ENCODE measurements around the gene LRRC8D. TPM values are rescaled to one million over a fixed set of nuclear protein-coding genes. Genes with fewer than 3 reads are reported as not detected.

Gene LRRC8D
- total RNA-seq, 2 donors from 2014 or later = 8.5 to 49.6 TPM

DNA sequence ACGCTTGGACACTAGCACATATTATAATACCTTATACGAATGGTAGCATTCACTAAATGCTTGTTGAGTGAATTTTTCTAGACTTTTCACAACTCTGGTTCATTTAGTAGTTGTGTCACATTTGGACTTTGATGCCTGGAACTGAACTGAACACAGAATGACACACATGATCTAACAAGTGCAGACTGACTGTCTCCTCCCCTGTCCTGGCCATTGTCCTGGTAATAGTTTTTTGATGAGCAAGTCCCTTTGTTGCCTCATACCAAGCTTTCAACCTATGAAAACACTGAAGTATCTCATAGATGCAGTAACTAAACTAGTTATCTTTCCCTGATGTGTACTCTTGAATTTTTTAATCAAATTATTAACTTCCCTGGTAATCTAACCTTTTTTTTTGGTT lies 66.4 kb downstream of the LRRC8D start:
- H3K27me3 ChIP-seq (replicated peaks; ENCODE audit: insufficient read depth) = no peaks in the 10 kb centered on the region
- no peak for DNase-seq (ENCODE audit: low spot score)
- intact Hi-C loops (cut with DNase I) = no loop called here
- H3K4me1 ChIP-seq (replicated peaks) = no peaks in the 10 kb centered on the region
- H3K9me3 ChIP-seq = no peaks in the 10 kb centered on the region
- H3K4me3 ChIP-seq = no peak overlapping the region
- TF ChIP-seq, protein P1, sequence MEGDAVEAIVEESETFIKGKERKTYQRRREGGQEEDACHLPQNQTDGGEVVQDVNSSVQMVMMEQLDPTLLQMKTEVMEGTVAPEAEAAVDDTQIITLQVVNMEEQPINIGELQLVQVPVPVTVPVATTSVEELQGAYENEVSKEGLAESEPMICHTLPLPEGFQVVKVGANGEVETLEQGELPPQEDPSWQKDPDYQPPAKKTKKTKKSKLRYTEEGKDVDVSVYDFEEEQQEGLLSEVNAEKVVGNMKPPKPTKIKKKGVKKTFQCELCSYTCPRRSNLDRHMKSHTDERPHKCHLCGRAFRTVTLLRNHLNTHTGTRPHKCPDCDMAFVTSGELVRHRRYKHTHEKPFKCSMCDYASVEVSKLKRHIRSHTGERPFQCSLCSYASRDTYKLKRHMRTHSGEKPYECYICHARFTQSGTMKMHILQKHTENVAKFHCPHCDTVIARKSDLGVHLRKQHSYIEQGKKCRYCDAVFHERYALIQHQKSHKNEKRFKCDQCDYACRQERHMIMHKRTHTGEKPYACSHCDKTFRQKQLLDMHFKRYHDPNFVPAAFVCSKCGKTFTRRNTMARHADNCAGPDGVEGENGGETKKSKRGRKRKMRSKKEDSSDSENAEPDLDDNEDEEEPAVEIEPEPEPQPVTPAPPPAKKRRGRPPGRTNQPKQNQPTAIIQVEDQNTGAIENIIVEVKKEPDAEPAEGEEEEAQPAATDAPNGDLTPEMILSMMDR (IDR thresholded peaks at IDR 0.05) = no peak
- TF ChIP-seq POLR2AphosphoS5 (IDR thresholded peaks at IDR 0.05) (no peak), POLR2A (IDR thresholded peaks at IDR 0.05) (no peak)
- no peak overlapping the region for H3K27ac ChIP-seq
- H3K36me3 ChIP-seq = no peaks in the 10 kb centered on the region
- 91% methylated on average over 2 of the region's 2 CpGs for WGBS

DNA sequence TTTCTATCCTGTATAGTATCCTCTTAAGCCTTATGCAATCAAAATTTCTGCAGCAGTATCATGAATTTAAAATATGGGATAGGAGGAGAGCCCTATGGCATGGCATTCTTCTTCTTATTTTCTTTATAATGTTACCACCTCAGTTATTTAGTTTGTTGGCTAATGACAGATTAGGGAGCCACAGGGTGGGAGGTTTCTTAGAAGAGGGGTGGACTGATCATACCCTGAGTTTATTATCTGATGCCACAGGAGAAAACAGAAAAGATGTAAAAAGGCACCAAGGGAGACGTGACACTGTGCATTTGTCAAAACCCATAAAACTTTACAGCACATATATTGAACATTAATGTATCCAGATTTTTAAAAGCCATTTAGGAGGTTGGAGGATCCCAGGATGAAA lies 66.9 kb downstream of the LRRC8D start:
- no peak overlapping the region for H3K4me3 ChIP-seq
- intact Hi-C loops (cut with DNase I) = no loop called here
- no peak for DNase-seq (ENCODE audit: low spot score)
- WGBS = 81% methylated on average over 1 of the region's 1 CpG
- H3K27ac ChIP-seq = no peak overlapping the region
- TF ChIP-seq POLR2AphosphoS5 (IDR thresholded peaks at IDR 0.05) (no peak), POLR2A (IDR thresholded peaks at IDR 0.05) (no peak)
- TF ChIP-seq, protein P1 (IDR thresholded peaks at IDR 0.05) = no peak
- no peaks in the 10 kb centered on the region for H3K4me1 ChIP-seq (replicated peaks)
- no peaks in the 10 kb centered on the region for H3K27me3 ChIP-seq (replicated peaks; ENCODE audit: insufficient read depth)
- no peaks in the 10 kb centered on the region for H3K36me3 ChIP-seq
- no peaks in the 10 kb centered on the region for H3K9me3 ChIP-seq

DNA sequence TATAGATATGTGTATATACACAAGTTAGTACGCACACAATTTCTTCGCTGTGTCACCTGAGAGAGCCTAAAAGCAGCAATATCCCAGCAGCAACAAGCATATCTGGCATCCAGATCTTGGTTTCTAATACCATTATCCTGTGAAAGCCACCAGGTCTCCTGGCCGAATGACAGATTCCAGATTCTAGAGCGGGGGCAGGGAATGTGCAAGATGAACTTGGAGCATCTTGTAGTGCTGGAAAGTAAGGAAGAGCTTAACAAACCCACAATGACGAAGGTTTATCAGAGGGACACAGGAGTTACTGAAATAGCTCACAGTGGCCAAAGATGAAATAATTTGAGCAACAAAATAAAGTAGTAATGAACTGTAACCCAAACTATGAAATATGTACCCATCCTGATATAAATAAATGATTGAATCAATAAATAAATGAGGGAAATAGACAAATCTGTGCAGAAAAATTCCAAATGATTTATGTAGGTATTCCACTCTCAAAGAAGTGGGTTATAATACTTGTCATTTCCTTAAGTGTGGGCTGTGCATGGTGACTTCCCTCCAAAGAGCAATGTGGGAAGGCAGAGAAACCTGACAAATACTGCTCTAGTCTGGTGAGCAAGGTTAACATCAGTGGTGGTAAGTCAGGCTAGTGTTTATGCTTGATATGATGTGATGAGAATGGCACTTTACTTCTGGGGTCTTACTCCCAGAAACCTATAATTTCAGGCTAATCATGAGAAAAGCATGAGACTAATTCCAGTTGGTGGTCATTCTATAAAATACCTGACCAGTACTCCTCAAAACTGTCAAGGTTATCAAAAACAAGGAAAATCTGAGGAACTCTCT lies 67.9 kb downstream of the LRRC8D start:
- Histone ChIP-seq H3K36me3 (no peaks in the 10 kb centered on the region), H3K27ac (no peak overlapping the region), H3K27me3 (replicated peaks; ENCODE audit: insufficient read depth) (no peaks in the 10 kb centered on the region), H3K9me3 (no peaks in the 10 kb centered on the region), H3K4me1 (replicated peaks) (no peaks in the 10 kb centered on the region), H3K4me3 (no peak overlapping the region)
- WGBS = 91% methylated on average over 5 of the region's 5 CpGs
- TF ChIP-seq POLR2AphosphoS5 (IDR thresholded peaks at IDR 0.05) (no peak), POLR2A (IDR thresholded peaks at IDR 0.05) (no peak)
- TF ChIP-seq, protein P1 (IDR thresholded peaks at IDR 0.05) = no peak
- no peak for DNase-seq (ENCODE audit: low spot score)
- intact Hi-C loops (cut with DNase I) = no loop called here

DNA sequence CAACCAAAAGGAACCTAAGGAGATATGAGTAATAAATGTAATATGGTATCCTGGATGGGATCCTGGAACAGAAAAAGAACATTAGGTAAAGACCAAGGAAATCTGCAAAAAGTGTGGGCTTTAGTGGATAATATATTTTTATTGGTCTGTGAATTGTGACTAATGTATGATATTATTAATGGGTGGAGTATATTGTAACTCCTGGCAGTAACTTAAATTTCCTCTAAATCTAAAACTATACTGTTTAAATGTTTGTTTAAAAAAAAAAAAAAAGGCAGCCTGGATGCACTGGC lies 68.4 kb downstream of the LRRC8D start:
- no peak for DNase-seq (ENCODE audit: low spot score)
- Histone ChIP-seq H3K36me3 (no peaks in the 10 kb centered on the region), H3K4me1 (replicated peaks) (no peaks in the 10 kb centered on the region), H3K4me3 (no peak overlapping the region), H3K27me3 (replicated peaks; ENCODE audit: insufficient read depth) (no peaks in the 10 kb centered on the region), H3K27ac (no peak overlapping the region), H3K9me3 (no peaks in the 10 kb centered on the region)
- TF ChIP-seq POLR2A (IDR thresholded peaks at IDR 0.05) (no peak), POLR2AphosphoS5 (IDR thresholded peaks at IDR 0.05) (no peak)
- intact Hi-C loops (cut with DNase I) = no loop called here

DNA sequence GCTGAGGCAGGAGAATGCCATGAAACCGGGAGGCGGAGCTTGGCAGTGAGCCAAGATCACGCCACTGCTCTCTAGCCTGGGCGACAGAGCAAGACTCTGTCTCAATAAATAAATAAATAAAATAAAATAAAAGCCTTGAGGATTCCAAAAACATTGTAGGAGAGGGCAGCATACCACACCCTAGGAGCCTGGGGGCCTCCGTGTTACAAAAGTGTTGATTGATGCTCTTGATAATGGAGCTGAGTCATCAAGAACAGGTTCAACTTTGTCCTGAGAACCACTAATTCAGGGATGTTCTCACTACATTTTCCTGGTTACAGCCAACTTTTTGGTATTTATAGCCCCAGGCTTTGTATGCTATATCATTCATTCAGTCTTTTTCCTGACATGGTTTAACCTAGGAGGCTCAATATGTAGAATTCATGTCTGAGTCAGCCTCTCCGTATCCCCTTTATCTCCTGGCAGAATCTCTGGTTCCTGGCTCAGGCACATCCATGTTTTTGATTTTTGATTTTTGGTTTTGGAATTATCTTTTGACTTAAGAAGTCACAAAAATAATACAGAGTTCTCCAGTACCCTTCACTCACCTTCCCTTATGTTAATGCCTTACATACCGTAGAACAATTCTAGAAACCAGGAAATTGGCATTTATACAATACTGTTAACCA lies 69.4 kb downstream of the LRRC8D start:
- WGBS = 43% methylated on average over 7 of the region's 7 CpGs
- Histone ChIP-seq H3K27ac (no peak overlapping the region), H3K4me3 (no peak overlapping the region), H3K36me3 (no peaks in the 10 kb centered on the region), H3K9me3 (no peaks in the 10 kb centered on the region), H3K27me3 (replicated peaks; ENCODE audit: insufficient read depth) (no peaks in the 10 kb centered on the region), H3K4me1 (replicated peaks) (no peaks in the 10 kb centered on the region)
- intact Hi-C loops (cut with DNase I) = no loop called here
- no peak for DNase-seq (ENCODE audit: low spot score)
- TF ChIP-seq, protein P1 (IDR thresholded peaks at IDR 0.05) = no peak
- TF ChIP-seq POLR2A (IDR thresholded peaks at IDR 0.05) = no peak
- TF ChIP-seq POLR2AphosphoS5 (IDR thresholded peaks at IDR 0.05) = no peak
